SK-N-SH (cell line): ENCODE measurements around the gene MAP4K4. TPM values are rescaled to one million over a fixed set of nuclear protein-coding genes. Genes with fewer than 3 reads are reported as not detected.

ENCODE experiments used
- CTCF ChIA-PET: fragments of 300-600, 350-600 bp; formaldehyde crosslinking; extraction: SDS; loops from one replicate; lab custom pipeline; 2021; lab: Yijun Ruan, JAX
- POLR2A ChIA-PET: fragments of 350-600 bp; sonication (Branson Sonifier 250); formaldehyde crosslinking; extraction: SDS; loops from one replicate; lab custom pipeline; 2020; ENCODE audit warnings: antibody characterized with exemption, inconsistent platforms; lab: Yijun Ruan, JAX
- DNase-seq: peaks from one replicate; pipeline ENCODE4 v3.0.0; 2012
- H2AFZ ChIP-seq: fragments of 200-600 bp; sonication (generic); 2 replicates; pipeline ENCODE4 v1.8.1; 2016; ENCODE audit warnings: antibody characterized with exemption, mild to moderate bottlenecking, low read depth
- H3F3A ChIP-seq: fragments of 200-600 bp; sonication (generic); replicated peaks from 2 replicates; pipeline ENCODE3; 2016; ENCODE audit warnings: antibody characterized with exemption, mild to moderate bottlenecking; ENCODE audit not compliant: insufficient read depth
- H3K27ac ChIP-seq, 2 experiments: fragments of 200-500 bp in 1 of 2; fragments of 200-600 bp in 1 of 2; sonication (Bioruptor generic) in 1 of 2; sonication (generic), shearing (Covaris generic) in 1 of 2; 2 replicates each; pipeline versions ENCODE4 v1.5.1 to v1.6.1; 2014 to 2016; ENCODE audit warnings: low read depth in 2 of 2, inconsistent platforms in 1 of 2, low read length in 1 of 2, mild to moderate bottlenecking in 1 of 2, mixed read lengths in 1 of 2
- H3K27me3 ChIP-seq: fragments of 200-600 bp; sonication (generic), shearing (Covaris generic); 2 replicates; pipeline ENCODE4 v1.6.1; 2016; ENCODE audit warnings: mixed run types; ENCODE audit not compliant: insufficient read depth
- H3K36me3 ChIP-seq, 2 experiments: fragments of 200-500 bp in 1 of 2; fragments of 200-600 bp in 1 of 2; sonication (Bioruptor generic) in 1 of 2; sonication (generic) in 1 of 2; replicated peaks in 1 of 2; 2 replicates each; pipeline versions ENCODE3 to v1.5.1; 2014 to 2016; ENCODE audit warnings: low read length in 1 of 2, mild to moderate bottlenecking in 1 of 2; ENCODE audit not compliant: insufficient read depth in 2 of 2, control insufficient read depth in 1 of 2
- H3K4me1 ChIP-seq, 2 experiments: fragments of 200-500 bp in 1 of 2; fragments of 200-600 bp in 1 of 2; sonication (Bioruptor generic) in 1 of 2; sonication (generic), shearing (Covaris generic) in 1 of 2; 2 replicates each; pipeline versions ENCODE4 v1.5.1 to v1.6.1; 2014 to 2016; ENCODE audit warnings: low read depth in 1 of 2, low read length in 1 of 2, mixed run types in 1 of 2; ENCODE audit not compliant: insufficient read depth in 2 of 2, control insufficient read depth in 1 of 2
- H3K4me2 ChIP-seq: fragments of 200-600 bp; sonication (generic), shearing (Covaris generic); 2 replicates; pipeline ENCODE4 v1.6.1; 2017; ENCODE audit warnings: mixed run types
- H3K4me3 ChIP-seq, 2 experiments: fragments of 200-500 bp in 1 of 2; fragments of 200-600 bp in 1 of 2; sonication (Bioruptor generic) in 1 of 2; sonication (generic), shearing (Covaris generic) in 1 of 2; 2 replicates each; pipeline versions ENCODE4 v1.5.1 to v1.8.1; 2014 to 2016; ENCODE audit warnings: low read depth in 2 of 2, inconsistent platforms in 1 of 2, low read length in 1 of 2, mild to moderate bottlenecking in 1 of 2, mixed read lengths in 1 of 2, moderate library complexity in 1 of 2
- H3K79me2 ChIP-seq: fragments of 200-600 bp; sonication (generic); 2 replicates; pipeline ENCODE4 v1.8.1; 2017; ENCODE audit warnings: mild to moderate bottlenecking; ENCODE audit not compliant: insufficient read depth
- H3K9ac ChIP-seq: fragments of 200-600 bp; sonication (generic); 2 replicates; pipeline ENCODE4 v1.6.1; 2017; ENCODE audit warnings: mixed run types
- H3K9me2 ChIP-seq: fragments of 200-600 bp; sonication (generic); 2 replicates; pipeline ENCODE4 v1.6.1; 2017; ENCODE audit warnings: mixed run types
- H3K9me3 ChIP-seq: fragments of 200-600 bp; sonication (generic); 2 replicates; pipeline ENCODE4 v1.6.1; 2017; ENCODE audit warnings: mixed run types, mild to moderate bottlenecking, moderate library complexity
- H4K20me1 ChIP-seq: fragments of 200-600 bp; sonication (generic); 2 replicates; pipeline ENCODE4 v1.6.1; 2017; ENCODE audit warnings: mild to moderate bottlenecking, mixed run types; ENCODE audit not compliant: insufficient read depth
- ELF1 ChIP-seq: IDR thresholded peaks from 2 replicates; pipeline ENCODE4 v1.4.0; 2012
- FOSL2 ChIP-seq: IDR thresholded peaks from 2 replicates; pipeline ENCODE4 v1.4.0; 2012; ENCODE audit warnings: low read depth, mild to moderate bottlenecking, moderate library complexity, borderline replicate concordance
- FOXJ3 ChIP-seq: sonication (generic); formaldehyde crosslinking; IDR thresholded peaks from 2 replicates; pipeline ENCODE4 v1.5.1; 2020; ENCODE audit warnings: mild to moderate bottlenecking, missing genetic modification reagents
- GABPA ChIP-seq: IDR thresholded peaks from 2 replicates; pipeline ENCODE4 v1.4.0; 2012; ENCODE audit warnings: low read depth, mild to moderate bottlenecking
- JUND ChIP-seq: IDR thresholded peaks from 2 replicates; pipeline ENCODE4 v1.4.0; 2012
- MXI1 ChIP-seq: IDR thresholded peaks from 2 replicates; pipeline ENCODE4 v1.6.1; 2012; ENCODE audit warnings: mild to moderate bottlenecking, low read depth, low read length, improper control_type of control experiment
- NFIC ChIP-seq: IDR thresholded peaks from 2 replicates; pipeline ENCODE4 v1.4.0; 2012; ENCODE audit warnings: borderline replicate concordance
- NRF1 ChIP-seq: IDR thresholded peaks from 2 replicates; pipeline ENCODE4 v1.6.1; 2012; ENCODE audit warnings: low read depth, mild to moderate bottlenecking, low read length
- RCOR1 ChIP-seq: fragments of 150-350 bp; IDR thresholded peaks from 2 replicates; pipeline ENCODE4 v1.6.1; 2017; ENCODE audit warnings: antibody characterized with exemption, low read length
- RXRA ChIP-seq: IDR thresholded peaks from 2 replicates; pipeline ENCODE4 v1.4.0; 2012; ENCODE audit warnings: low read depth, mild to moderate bottlenecking, borderline replicate concordance
- SIN3A ChIP-seq: IDR thresholded peaks from 2 replicates; pipeline ENCODE4 v1.6.1; 2012; ENCODE audit warnings: low read depth, mild to moderate bottlenecking, low read length, moderate library complexity, borderline replicate concordance
- SMC3 ChIP-seq: IDR thresholded peaks from 2 replicates; pipeline ENCODE4 v1.6.1; 2012; ENCODE audit warnings: low read depth, low read length, improper control_type of control experiment
- TAF1 ChIP-seq: IDR thresholded peaks from 2 replicates; pipeline ENCODE4 v1.6.1; 2012; ENCODE audit warnings: low read depth, mild to moderate bottlenecking, low read length, moderate library complexity, borderline replicate concordance
- TCF12 ChIP-seq: IDR thresholded peaks from 2 replicates; pipeline ENCODE4 v1.4.0; 2012
- YY1 ChIP-seq: IDR thresholded peaks from 2 replicates; pipeline ENCODE4 v1.4.0; 2012; ENCODE audit warnings: low read depth, mild to moderate bottlenecking
- WGBS: methylation state at CpG from one replicate; pipeline ENCODE4 v1.1.6; 2017; ENCODE audit warnings: low lambda C conversion rate; 5-methylcytosine and 5-hydroxymethylcytosine counted together
- polyA plus RNA-seq, 3 experiments: library from polyadenylated mRNA; depleted of rRNA; stranded (reverse); fragments of >200 nt; gene quantifications; 2 replicates each; pipeline ENCODE4 v1.2.3, GENCODE V29; 2012
- TF ChIP-seq, protein P1 (sequence below): fragments of 150-350 bp; IDR thresholded peaks from 2 replicates; pipeline ENCODE4 v1.6.1; 2016; ENCODE audit warnings: mild to moderate bottlenecking, low read depth, low read length
- TF ChIP-seq, protein P2 (sequence below): IDR thresholded peaks from 2 replicates; pipeline ENCODE4 v1.4.0; 2012; ENCODE audit warnings: low read depth, borderline replicate concordance
- TF ChIP-seq, protein P3 (sequence below): fragments of 150-350 bp; IDR thresholded peaks from 2 replicates; pipeline ENCODE4 v1.6.1; 2017; ENCODE audit warnings: antibody characterized with exemption, low read length, low read depth, borderline replicate concordance
- TF ChIP-seq, protein P4 (sequence below): IDR thresholded peaks from 2 replicates; pipeline ENCODE4 v1.4.0; 2012; ENCODE audit warnings: low read depth, borderline replicate concordance

Gene MAP4K4
- polyA plus RNA-seq, 1 of the 3 experiments (the other 2 are of a cell fraction): 72.9 TPM

DNA sequence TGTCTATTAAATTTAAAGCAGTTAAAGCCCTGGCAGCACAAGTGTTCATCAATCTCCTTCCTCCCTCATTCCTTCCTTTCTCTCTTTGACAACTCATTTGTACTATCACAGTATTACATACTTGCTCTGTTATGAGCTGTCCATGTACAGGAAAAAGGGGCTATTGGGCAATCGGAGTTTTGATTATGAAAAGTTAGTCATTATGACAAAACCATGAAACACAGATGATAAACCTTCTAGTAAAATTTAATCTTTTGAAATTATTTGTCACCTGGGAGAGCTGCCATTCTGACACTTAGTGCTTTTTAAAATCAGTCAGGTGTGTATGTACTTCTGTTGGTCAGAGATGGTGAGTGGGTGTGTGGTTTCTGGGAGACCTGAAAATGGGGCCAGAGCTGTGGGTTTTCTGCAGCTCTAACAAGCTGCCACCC, 39.4 kb downstream of the MAP4K4 start (continued):
- peak; percentile 28; the same call in 1 of the 2 replicates for TF ChIP-seq FOSL2
- no peak for TF ChIP-seq NFIC
- TF ChIP-seq ELF1: no peak
- peak; percentile 33; the same call in 1 of the 2 replicates for TF ChIP-seq TCF12
- no peak for TF ChIP-seq NRF1

DNA sequence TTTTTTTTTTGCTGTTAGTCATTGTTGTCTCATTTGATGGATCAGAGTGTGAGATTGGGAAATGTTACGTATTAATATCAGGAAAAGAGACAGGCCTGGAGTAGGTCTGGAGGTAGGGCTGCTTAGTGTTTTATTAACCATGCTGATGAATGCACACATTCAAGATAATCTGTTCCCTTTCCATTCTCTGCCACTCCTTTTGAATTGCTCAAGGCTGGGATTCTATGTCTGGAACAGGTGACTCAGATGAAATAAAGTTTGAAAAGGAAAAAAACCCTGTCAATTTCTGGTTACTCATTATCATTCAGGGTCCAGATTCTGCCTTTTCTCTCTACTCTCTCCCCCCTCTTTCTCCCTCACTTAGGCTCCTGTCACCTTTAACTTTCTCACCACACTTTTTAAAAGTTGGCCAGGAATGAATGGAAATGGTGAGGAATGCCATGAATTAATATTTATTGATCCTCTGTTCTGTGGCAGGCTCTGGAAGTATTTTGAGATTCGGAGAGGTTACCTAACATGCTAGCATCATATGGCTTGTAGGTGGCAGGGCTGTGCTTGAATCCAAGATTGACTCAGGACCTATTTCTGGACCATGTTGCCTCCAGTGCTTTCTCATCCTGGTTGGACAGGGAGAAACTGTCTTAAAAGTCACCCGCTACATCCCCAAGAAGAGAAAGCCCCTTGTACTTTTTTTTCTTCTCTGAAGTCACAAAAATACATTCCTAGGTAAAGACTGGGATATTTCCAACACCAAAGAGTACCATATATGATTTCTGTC, 40.2 kb downstream of the MAP4K4 start:
- 83% methylated on average over 3 of the region's 3 CpGs for WGBS
- Histone ChIP-seq H3K79me2 (peaks cover 100% of the 10 kb centered on the region), H3F3A (peaks cover 13% of the 10 kb centered on the region), H3K9me2 (no peaks in the 10 kb centered on the region), H3K9ac (no peak overlapping the region), H3K36me3 (no peaks in the 10 kb centered on the region), H3K27me3 (no peaks in the 10 kb centered on the region), H4K20me1 (peaks cover 94% of the 10 kb centered on the region), H3K4me1 (peaks cover 32 to 38% of the 10 kb centered on the region in 2 experiments; a peak in 3 of 4 replicates), H2AFZ (no peak overlapping the region), H3K27ac (peak overlapping the region in 1 of 2 experiments; percentile 6; a peak in 1 of 4 replicates), H3K4me3 (no peak overlapping the region), H3K9me3 (no peaks in the 10 kb centered on the region), H3K4me2 (no peak overlapping the region)
- POLR2A ChIA-PET: no interaction called here
- CTCF ChIA-PET: no interaction called here
- TF ChIP-seq YY1 (no peak), SIN3A (no peak), RXRA (no peak), FOXJ3 (CRISPR knock-in tag) (no peak), JUND (no peak), SMC3 (no peak), GABPA (no peak), TAF1 (no peak), RCOR1 (no peak), TCF12 (no peak), ELF1 (no peak), MXI1 (no peak)
- TF ChIP-seq, protein P1, sequence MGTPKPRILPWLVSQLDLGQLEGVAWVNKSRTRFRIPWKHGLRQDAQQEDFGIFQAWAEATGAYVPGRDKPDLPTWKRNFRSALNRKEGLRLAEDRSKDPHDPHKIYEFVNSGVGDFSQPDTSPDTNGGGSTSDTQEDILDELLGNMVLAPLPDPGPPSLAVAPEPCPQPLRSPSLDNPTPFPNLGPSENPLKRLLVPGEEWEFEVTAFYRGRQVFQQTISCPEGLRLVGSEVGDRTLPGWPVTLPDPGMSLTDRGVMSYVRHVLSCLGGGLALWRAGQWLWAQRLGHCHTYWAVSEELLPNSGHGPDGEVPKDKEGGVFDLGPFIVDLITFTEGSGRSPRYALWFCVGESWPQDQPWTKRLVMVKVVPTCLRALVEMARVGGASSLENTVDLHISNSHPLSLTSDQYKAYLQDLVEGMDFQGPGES: no peak
- TF ChIP-seq, protein P2, sequence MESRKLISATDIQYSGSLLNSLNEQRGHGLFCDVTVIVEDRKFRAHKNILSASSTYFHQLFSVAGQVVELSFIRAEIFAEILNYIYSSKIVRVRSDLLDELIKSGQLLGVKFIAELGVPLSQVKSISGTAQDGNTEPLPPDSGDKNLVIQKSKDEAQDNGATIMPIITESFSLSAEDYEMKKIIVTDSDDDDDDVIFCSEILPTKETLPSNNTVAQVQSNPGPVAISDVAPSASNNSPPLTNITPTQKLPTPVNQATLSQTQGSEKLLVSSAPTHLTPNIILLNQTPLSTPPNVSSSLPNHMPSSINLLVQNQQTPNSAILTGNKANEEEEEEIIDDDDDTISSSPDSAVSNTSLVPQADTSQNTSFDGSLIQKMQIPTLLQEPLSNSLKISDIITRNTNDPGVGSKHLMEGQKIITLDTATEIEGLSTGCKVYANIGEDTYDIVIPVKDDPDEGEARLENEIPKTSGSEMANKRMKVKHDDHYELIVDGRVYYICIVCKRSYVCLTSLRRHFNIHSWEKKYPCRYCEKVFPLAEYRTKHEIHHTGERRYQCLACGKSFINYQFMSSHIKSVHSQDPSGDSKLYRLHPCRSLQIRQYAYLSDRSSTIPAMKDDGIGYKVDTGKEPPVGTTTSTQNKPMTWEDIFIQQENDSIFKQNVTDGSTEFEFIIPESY: no peak
- TF ChIP-seq, protein P3, sequence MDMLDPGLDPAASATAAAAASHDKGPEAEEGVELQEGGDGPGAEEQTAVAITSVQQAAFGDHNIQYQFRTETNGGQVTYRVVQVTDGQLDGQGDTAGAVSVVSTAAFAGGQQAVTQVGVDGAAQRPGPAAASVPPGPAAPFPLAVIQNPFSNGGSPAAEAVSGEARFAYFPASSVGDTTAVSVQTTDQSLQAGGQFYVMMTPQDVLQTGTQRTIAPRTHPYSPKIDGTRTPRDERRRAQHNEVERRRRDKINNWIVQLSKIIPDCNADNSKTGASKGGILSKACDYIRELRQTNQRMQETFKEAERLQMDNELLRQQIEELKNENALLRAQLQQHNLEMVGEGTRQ: no peak
- TF ChIP-seq, protein P4, sequence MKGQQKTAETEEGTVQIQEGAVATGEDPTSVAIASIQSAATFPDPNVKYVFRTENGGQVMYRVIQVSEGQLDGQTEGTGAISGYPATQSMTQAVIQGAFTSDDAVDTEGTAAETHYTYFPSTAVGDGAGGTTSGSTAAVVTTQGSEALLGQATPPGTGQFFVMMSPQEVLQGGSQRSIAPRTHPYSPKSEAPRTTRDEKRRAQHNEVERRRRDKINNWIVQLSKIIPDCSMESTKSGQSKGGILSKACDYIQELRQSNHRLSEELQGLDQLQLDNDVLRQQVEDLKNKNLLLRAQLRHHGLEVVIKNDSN: no peak
- DNase-seq: no peak
